ENCODE results near the gene GGT5.

DNA sequence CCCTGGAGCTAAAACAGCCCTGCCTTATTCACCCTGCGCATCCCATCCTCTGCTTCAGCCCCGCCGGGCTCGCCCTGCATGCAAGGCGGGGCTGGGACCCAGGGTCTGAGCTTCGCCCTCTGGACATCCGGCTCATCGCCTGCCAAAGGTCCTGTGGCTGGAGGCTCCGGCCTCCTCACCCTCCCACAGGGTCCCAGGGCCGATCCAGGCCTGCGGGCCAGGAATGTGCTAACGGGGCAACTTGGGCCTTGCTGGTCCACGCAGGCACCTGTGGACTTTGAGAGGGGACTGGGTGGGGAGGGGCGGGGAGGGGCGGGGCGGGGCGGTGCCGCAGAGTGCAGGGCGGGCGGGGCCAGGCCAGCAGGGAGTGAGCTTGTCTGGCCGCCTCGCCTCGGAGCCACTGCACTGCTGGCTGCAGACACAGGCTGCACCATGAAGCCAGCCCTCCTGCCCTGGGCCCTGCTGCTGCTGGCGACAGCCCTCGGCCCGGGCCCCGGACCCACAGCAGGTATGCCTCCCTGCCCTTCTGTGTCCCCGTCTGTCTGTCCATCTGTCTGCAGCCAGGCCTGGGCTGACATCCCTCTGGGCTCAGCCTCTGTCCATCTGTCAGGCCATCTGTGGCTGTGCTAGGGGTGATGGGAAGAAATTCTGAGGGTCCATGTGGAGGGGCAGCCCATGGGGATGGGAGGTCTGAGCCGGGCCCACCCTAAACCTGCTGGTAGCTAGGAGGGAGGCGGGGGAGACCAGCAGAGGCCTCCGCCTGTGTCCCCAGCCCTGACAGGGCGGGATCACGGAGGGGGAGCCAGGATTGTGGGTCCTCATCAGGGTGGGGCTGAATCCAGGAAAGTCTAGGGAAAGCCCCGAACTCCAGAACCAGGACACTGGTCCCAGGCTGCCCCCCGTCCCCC lies 63.5 kb downstream of the GGT5 start, which contains the start of gene SUSD2:
- TF ChIP-seq, protein P1, sequence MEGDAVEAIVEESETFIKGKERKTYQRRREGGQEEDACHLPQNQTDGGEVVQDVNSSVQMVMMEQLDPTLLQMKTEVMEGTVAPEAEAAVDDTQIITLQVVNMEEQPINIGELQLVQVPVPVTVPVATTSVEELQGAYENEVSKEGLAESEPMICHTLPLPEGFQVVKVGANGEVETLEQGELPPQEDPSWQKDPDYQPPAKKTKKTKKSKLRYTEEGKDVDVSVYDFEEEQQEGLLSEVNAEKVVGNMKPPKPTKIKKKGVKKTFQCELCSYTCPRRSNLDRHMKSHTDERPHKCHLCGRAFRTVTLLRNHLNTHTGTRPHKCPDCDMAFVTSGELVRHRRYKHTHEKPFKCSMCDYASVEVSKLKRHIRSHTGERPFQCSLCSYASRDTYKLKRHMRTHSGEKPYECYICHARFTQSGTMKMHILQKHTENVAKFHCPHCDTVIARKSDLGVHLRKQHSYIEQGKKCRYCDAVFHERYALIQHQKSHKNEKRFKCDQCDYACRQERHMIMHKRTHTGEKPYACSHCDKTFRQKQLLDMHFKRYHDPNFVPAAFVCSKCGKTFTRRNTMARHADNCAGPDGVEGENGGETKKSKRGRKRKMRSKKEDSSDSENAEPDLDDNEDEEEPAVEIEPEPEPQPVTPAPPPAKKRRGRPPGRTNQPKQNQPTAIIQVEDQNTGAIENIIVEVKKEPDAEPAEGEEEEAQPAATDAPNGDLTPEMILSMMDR (IDR thresholded peaks at IDR 0.05; ENCODE audit: low read length): no peak
- TF ChIP-seq EZH2phosphoT487 (IDR thresholded peaks at IDR 0.05; ENCODE audit: low read length): no peak
- no peak for TF ChIP-seq EZH2 (optimal IDR thresholded peaks at IDR 0.05; ENCODE audit: low read depth, low read length)

All from MM.1S (cell line).